ENCODE results near the gene SLC25A39.

SLC25A39 gene

GRCh38 chr17:44311562-44312181, 13.0 kb downstream of the SLC25A39 start:
- no peak for DNase-seq

- no peak for DNase-seq
Measured at GRCh38 chr17:44310609-44311376, 13.8 kb downstream of the SLC25A39 start.

GRCh38 chr17:44310188-44310587, 14.4 kb downstream of the SLC25A39 start:
- no peak for DNase-seq

- DNase-seq: no peak
Measured at GRCh38 chr17:44309472-44309871, 15.2 kb downstream of the SLC25A39 start.

- no peak for DNase-seq
Measured at GRCh38 chr17:44308865-44309264, 15.8 kb downstream of the SLC25A39 start.

- DNase-seq: peak; percentile 74
Measured at GRCh38 chr17:44308320-44308818, 16.3 kb downstream of the SLC25A39 start, which contains the start of gene RUNDC3A. Gene RUNDC3A, plus strand, starts transcription at chr17:44308601. Its CDS starts 232 bp downstream, at chr17:44308833.

- no peak for DNase-seq
Measured at GRCh38 chr17:44307387-44308186, 17.0 kb downstream of the SLC25A39 start.

- DNase-seq: no peak
Measured at GRCh38 chr17:44304651-44305050, 20.0 kb downstream of the SLC25A39 start.

- DNase-seq: no peak
Measured at GRCh38 chr17:44297975-44298374, 26.6 kb downstream of the SLC25A39 start.

GRCh38 chr17:44293509-44294226, 31.0 kb downstream of the SLC25A39 start:
- DNase-seq: no peak

GRCh38 chr17:44287651-44288050, 37.0 kb downstream of the SLC25A39 start:
- no peak for DNase-seq

- DNase-seq: no peak
Measured at GRCh38 chr17:44284024-44284400, 40.6 kb downstream of the SLC25A39 start.

GRCh38 chr17:44283344-44284023, 41.1 kb downstream of the SLC25A39 start:
- DNase-seq: no peak

- DNase-seq: no peak
Measured at GRCh38 chr17:44282264-44282663, 42.4 kb downstream of the SLC25A39 start.

- DNase-seq: no peak
Measured at GRCh38 chr17:44281570-44281969, 43.1 kb downstream of the SLC25A39 start.

GRCh38 chr17:44280392-44280937, 44.2 kb downstream of the SLC25A39 start:
- DNase-seq: no peak

GRCh38 chr17:44279666-44280391, 44.8 kb downstream of the SLC25A39 start:
- DNase-seq: no peak

- DNase-seq: no peak
Measured at GRCh38 chr17:44279346-44279665, 45.3 kb downstream of the SLC25A39 start.

- DNase-seq: no peak
Measured at GRCh38 chr17:44277976-44278375, 46.6 kb downstream of the SLC25A39 start.

- no peak for DNase-seq
Measured at GRCh38 chr17:44273607-44274006, 51.0 kb downstream of the SLC25A39 start.

- no peak for DNase-seq
Measured at GRCh38 chr17:44272954-44273353, 51.7 kb downstream of the SLC25A39 start.
